Measurements from ENCODE around the gene BRMS1L.

DNA sequence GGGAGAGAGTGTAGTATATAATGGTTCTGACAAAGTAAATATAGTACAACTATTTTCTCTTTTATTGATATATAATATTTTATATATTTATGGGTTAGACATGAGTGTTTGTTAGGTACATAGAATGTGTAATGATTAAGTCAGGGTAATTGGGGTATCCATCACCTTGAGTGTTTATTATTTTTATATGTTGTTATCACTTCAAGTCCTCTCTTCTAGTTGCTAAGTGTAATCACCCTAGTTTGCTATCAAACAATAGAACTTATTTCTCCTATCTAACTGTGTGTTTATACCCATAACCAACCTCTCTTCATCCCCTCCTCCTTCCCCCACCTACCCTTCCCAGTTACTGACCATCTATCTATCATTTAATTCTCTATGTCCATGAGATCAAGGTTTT is 64.2 kb downstream of the BRMS1L start:
- no peak for TF ChIP-seq POLR2A (IDR thresholded peaks at IDR 0.05)
- TF ChIP-seq, protein P1, sequence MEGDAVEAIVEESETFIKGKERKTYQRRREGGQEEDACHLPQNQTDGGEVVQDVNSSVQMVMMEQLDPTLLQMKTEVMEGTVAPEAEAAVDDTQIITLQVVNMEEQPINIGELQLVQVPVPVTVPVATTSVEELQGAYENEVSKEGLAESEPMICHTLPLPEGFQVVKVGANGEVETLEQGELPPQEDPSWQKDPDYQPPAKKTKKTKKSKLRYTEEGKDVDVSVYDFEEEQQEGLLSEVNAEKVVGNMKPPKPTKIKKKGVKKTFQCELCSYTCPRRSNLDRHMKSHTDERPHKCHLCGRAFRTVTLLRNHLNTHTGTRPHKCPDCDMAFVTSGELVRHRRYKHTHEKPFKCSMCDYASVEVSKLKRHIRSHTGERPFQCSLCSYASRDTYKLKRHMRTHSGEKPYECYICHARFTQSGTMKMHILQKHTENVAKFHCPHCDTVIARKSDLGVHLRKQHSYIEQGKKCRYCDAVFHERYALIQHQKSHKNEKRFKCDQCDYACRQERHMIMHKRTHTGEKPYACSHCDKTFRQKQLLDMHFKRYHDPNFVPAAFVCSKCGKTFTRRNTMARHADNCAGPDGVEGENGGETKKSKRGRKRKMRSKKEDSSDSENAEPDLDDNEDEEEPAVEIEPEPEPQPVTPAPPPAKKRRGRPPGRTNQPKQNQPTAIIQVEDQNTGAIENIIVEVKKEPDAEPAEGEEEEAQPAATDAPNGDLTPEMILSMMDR (IDR thresholded peaks at IDR 0.05): no peak
- no peak for TF ChIP-seq POLR2AphosphoS5 (IDR thresholded peaks at IDR 0.05)
- TF ChIP-seq EP300 (IDR thresholded peaks at IDR 0.05; ENCODE audit: low read depth): no peak

All from transverse colon (tissue), 4 donors.